Endodermal cell (in vitro differentiated cells): ENCODE data around the gene MIPEP. TPM values are rescaled to one million over a fixed set of nuclear protein-coding genes. Genes with fewer than 3 reads are reported as not detected.

ENCODE experiments used
- DNase-seq: peaks from one replicate; pipeline ENCODE4 v3.0.0-alpha.2; 2017
- H3K27ac ChIP-seq: 2 replicates; pipeline ENCODE4 v1.5.1; 2013; ENCODE audit warnings: mild to moderate bottlenecking, low read depth, low read length, moderate library complexity
- H3K27me3 ChIP-seq: 2 replicates; pipeline ENCODE4 v1.6.1; 2013; ENCODE audit warnings: mild to moderate bottlenecking, low read length, moderate library complexity; ENCODE audit not compliant: insufficient read depth, control insufficient read depth, poor library complexity, severe bottlenecking
- H3K36me3 ChIP-seq: 2 replicates; pipeline ENCODE4 v1.7.0; 2013; ENCODE audit warnings: mild to moderate bottlenecking, low read length, moderate library complexity; ENCODE audit not compliant: control insufficient read depth, insufficient read depth
- H3K4me1 ChIP-seq: one replicate; pipeline ENCODE4 v1.7.0; 2013; ENCODE audit warnings: low read length; ENCODE audit not compliant: control insufficient read depth, insufficient read depth
- H3K4me3 ChIP-seq: 2 replicates; pipeline ENCODE4 v1.5.1; 2013; ENCODE audit warnings: mild to moderate bottlenecking, low read length, moderate library complexity
- H3K9ac ChIP-seq: 2 replicates; pipeline ENCODE4 v1.6.1; 2013; ENCODE audit warnings: mild to moderate bottlenecking, low read length, moderate library complexity; ENCODE audit not compliant: poor library complexity, severe bottlenecking; ENCODE audit errors: extremely low read depth
- H3K9me3 ChIP-seq: 2 replicates; pipeline ENCODE4 v1.6.1; 2013; ENCODE audit warnings: mild to moderate bottlenecking, low read length, moderate library complexity; ENCODE audit not compliant: control insufficient read depth
- H3K27ac Mint-ChIP-seq: 2 replicates; pipeline ENCODE4 v1.8.0; 2020; ENCODE audit warnings: mixed read lengths
- H3K27me3 Mint-ChIP-seq: 2 replicates; pipeline ENCODE4 v1.8.0; 2021; ENCODE audit warnings: mild to moderate bottlenecking, mixed read lengths; ENCODE audit not compliant: insufficient read depth
- H3K36me3 Mint-ChIP-seq: 2 replicates; pipeline ENCODE4 v1.8.0; 2020; ENCODE audit warnings: low read depth, mixed read lengths
- H3K4me1 Mint-ChIP-seq: 2 replicates; pipeline ENCODE4 v1.8.0; 2020; ENCODE audit warnings: mixed read lengths
- H3K4me3 Mint-ChIP-seq: 2 replicates; pipeline ENCODE4 v1.8.0; 2020; ENCODE audit warnings: mild to moderate bottlenecking, moderate library complexity, mixed read lengths
- H3K9me3 Mint-ChIP-seq: 2 replicates; pipeline ENCODE4 v1.8.0; 2020; ENCODE audit warnings: mild to moderate bottlenecking, mixed read lengths
- WGBS, 2 experiments: methylation state at CpG; one replicate each; pipeline versions ENCODE4 v1.1.5 to v1.1.7; 2013; ENCODE audit warnings: missing lambda C conversion rate in 2 of 2, mixed read lengths in 1 of 2; ENCODE audit not compliant: insufficient coverage in 1 of 2, insufficient read length in 1 of 2; 5-methylcytosine and 5-hydroxymethylcytosine counted together
- total RNA-seq, 2 donors: library from RNA; stranded (reverse); fragmentation: NEBNext Ultra II Directional in 1 of 2; extraction: Animal tissue kit (Norgen Biotek cat#: 25700) in 1 of 2; gene quantifications; 2 replicates in 1 of 2; 3 replicates in 1 of 2; pipeline ENCODE4 v1.2.1, GENCODE V29; 2021
- TF ChIP-seq, protein P1 (sequence below): fragments of 200-600 bp; sonication (generic); conservative IDR thresholded peaks from 2 replicates; pipeline ENCODE4 v1.5.0; 2021; ENCODE audit warnings: antibody characterized with exemption, mild to moderate bottlenecking

MIPEP gene
- total RNA-seq, 2 donors from 2014 or later, result 23.1 to 23.9 TPM

DNA sequence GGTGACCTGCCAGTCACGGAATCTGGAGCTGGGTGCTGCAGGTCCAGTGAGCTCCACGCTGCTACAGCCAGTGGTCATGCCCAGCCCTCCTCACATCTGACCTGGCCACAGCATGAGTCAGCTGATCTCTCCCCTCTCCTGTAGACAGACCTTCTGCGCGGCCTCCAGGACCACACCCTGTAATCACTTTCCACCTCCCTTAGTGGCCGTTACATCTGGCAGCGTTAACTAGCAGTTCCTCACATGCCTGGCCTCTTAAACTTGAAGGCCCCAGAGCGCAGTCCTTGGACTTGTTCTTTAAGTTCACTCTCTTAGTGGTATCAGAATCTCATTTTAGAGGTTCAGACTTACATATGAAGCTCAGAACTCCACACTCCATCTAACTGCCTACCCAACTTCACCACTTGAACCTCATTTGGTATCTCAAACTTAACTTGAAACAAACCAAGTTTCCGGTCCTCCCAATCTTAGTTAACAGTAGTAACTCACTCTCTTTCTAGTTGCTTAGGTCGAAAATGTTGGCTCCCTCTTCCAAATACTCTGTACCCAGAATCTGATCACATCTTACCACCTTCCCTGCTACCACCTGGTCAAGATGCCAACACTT is 22.7 kb downstream of the MIPEP start:
- H3K36me3 Mint-ChIP-seq, result peaks cover 2% of the 10 kb centered on the region
- WGBS, 2 experiments, result 92 to 94% methylated on average over 9 of the region's 9 CpGs
- no peaks in the 10 kb centered on the region for H3K9me3 Mint-ChIP-seq
- Histone ChIP-seq H3K9me3 (no peaks in the 10 kb centered on the region), H3K27me3 (no peaks in the 10 kb centered on the region), H3K4me1 (peaks cover 2% of the 10 kb centered on the region), H3K9ac (no peak overlapping the region), H3K27ac (no peak overlapping the region), H3K4me3 (no peak overlapping the region), H3K36me3 (peaks cover 10% of the 10 kb centered on the region)
- no peak overlapping the region for H3K27ac Mint-ChIP-seq
- H3K27me3 Mint-ChIP-seq, result no peaks in the 10 kb centered on the region
- H3K4me1 Mint-ChIP-seq, result no peaks in the 10 kb centered on the region
- DNase-seq, result no peak
- no peak overlapping the region for H3K4me3 Mint-ChIP-seq
- TF ChIP-seq, protein P1, sequence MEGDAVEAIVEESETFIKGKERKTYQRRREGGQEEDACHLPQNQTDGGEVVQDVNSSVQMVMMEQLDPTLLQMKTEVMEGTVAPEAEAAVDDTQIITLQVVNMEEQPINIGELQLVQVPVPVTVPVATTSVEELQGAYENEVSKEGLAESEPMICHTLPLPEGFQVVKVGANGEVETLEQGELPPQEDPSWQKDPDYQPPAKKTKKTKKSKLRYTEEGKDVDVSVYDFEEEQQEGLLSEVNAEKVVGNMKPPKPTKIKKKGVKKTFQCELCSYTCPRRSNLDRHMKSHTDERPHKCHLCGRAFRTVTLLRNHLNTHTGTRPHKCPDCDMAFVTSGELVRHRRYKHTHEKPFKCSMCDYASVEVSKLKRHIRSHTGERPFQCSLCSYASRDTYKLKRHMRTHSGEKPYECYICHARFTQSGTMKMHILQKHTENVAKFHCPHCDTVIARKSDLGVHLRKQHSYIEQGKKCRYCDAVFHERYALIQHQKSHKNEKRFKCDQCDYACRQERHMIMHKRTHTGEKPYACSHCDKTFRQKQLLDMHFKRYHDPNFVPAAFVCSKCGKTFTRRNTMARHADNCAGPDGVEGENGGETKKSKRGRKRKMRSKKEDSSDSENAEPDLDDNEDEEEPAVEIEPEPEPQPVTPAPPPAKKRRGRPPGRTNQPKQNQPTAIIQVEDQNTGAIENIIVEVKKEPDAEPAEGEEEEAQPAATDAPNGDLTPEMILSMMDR, result no peak

DNA sequence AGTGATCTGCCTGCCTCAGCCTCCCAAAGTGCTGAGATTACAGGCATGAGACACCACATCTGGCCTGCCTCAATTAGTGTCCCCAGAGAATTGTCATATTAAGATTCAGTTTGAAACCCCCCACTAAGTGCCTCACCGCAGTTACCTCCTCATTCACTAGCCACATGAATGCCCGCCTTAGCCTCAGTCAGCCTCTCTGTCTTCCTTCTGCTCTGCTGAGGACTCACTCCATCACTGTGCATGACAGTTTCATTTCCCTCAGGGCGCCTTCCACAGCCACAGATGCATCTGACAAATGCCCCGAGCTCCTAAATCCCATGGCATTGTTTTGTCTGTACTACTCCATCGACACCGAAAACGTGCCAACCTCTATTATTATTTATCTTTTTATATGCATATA is 23.3 kb downstream of the MIPEP start:
- Histone ChIP-seq H3K36me3 (peaks cover 11% of the 10 kb centered on the region), H3K4me3 (no peak overlapping the region), H3K9me3 (no peaks in the 10 kb centered on the region), H3K9ac (no peak overlapping the region), H3K27ac (no peak overlapping the region), H3K27me3 (no peaks in the 10 kb centered on the region), H3K4me1 (peaks cover 2% of the 10 kb centered on the region)
- DNase-seq, result no peak
- 81 to 91% methylated on average over 7 of the region's 7 CpGs for WGBS, 2 experiments
- H3K36me3 Mint-ChIP-seq, result peaks cover 5% of the 10 kb centered on the region
- H3K4me3 Mint-ChIP-seq, result no peak overlapping the region
- H3K27ac Mint-ChIP-seq, result no peak overlapping the region
- no peaks in the 10 kb centered on the region for H3K9me3 Mint-ChIP-seq
- TF ChIP-seq, protein P1, result no peak
- H3K27me3 Mint-ChIP-seq, result no peaks in the 10 kb centered on the region
- no peaks in the 10 kb centered on the region for H3K4me1 Mint-ChIP-seq

DNA sequence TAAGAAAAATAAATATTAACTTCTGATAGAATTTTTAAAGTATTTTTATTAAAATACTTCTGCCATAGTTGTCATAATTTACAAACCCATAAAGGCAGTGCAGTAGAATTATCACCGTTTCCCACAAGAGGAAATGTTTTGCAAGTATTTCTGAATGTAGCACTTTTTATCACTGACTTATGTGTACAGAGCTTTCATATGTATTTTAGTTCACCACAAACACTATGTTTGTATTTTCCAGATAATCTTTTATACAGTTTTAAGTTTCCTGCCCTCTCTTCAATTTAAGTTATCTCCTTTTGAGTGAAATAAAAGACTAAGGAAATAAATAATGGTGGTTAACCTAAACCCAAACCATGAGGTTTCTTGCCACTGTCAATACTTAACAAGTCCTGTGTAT is 24.2 kb downstream of the MIPEP start:
- peaks cover 5% of the 10 kb centered on the region for H3K36me3 Mint-ChIP-seq
- H3K4me1 Mint-ChIP-seq, result no peaks in the 10 kb centered on the region
- TF ChIP-seq, protein P1, result no peak
- no peak for DNase-seq
- H3K36me3 ChIP-seq, result peaks cover 11% of the 10 kb centered on the region
- H3K4me3 Mint-ChIP-seq, result no peak overlapping the region
- H3K9ac ChIP-seq, result no peak overlapping the region
- no peak overlapping the region for H3K4me3 ChIP-seq
- 83% methylated on average over 1 of the region's 1 CpG; no CpG with 5 or more reads in 1 of the 2 experiments for WGBS, 2 experiments
- no peaks in the 10 kb centered on the region for H3K9me3 Mint-ChIP-seq
- peaks cover 2% of the 10 kb centered on the region for H3K4me1 ChIP-seq
- no peak overlapping the region for H3K27ac Mint-ChIP-seq
- no peaks in the 10 kb centered on the region for H3K27me3 Mint-ChIP-seq
- H3K27me3 ChIP-seq, result no peaks in the 10 kb centered on the region
- H3K9me3 ChIP-seq, result no peaks in the 10 kb centered on the region
- H3K27ac ChIP-seq, result no peak overlapping the region
